Small intestine (tissue), 7 donors: ENCODE data around the gene SLC16A3. TPM values are rescaled to one million over a fixed set of nuclear protein-coding genes. Genes with fewer than 3 reads are reported as not detected.

Source experiments
- DNase-seq, 2 donors: peaks; one replicate each; pipeline versions ENCODE4 v3.0.0 to v3.0.0-alpha.2; 2013
- FAIRE-seq: peaks from 2 replicates; lab custom pipeline; 2012; peaks lifted over from hg19 to GRCh38; lab: Jason Lieb, UNC
- H3K27ac ChIP-seq, 3 donors: one replicate each; pipeline ENCODE4 v1.5.1; 2013; ENCODE audit warnings: low read length in 2 of 3, mild to moderate bottlenecking in 2 of 3, control low read depth in 1 of 3, inconsistent platforms in 1 of 3, low read depth in 1 of 3, moderate library complexity in 1 of 3
- H3K27me3 ChIP-seq, 3 donors: one replicate each; pipeline ENCODE4 v1.6.1; 2013; ENCODE audit warnings: low read length in 3 of 3, inconsistent platforms in 1 of 3; ENCODE audit not compliant: control insufficient read depth in 3 of 3, insufficient read depth in 3 of 3
- H3K36me3 ChIP-seq, 3 donors: one replicate each; pipeline ENCODE4 v1.6.1; 2013; ENCODE audit warnings: low read length in 3 of 3, inconsistent platforms in 1 of 3, low read depth in 1 of 3, mild to moderate bottlenecking in 1 of 3, moderate library complexity in 1 of 3; ENCODE audit not compliant: control insufficient read depth in 3 of 3, insufficient read depth in 2 of 3
- H3K4me1 ChIP-seq, 3 donors: one replicate each; pipeline ENCODE4 v1.6.1; 2013; ENCODE audit warnings: low read length in 2 of 3, inconsistent platforms in 1 of 3, low read depth in 1 of 3, mild to moderate bottlenecking in 1 of 3, moderate library complexity in 1 of 3; ENCODE audit not compliant: control insufficient read depth in 3 of 3, insufficient read depth in 2 of 3
- H3K4me3 ChIP-seq, 3 donors: one replicate each; pipeline ENCODE4 v1.5.1; 2013; ENCODE audit warnings: low read length in 3 of 3, control low read depth in 1 of 3, inconsistent platforms in 1 of 3, low read depth in 1 of 3, mild to moderate bottlenecking in 1 of 3, moderate library complexity in 1 of 3
- H3K9me3 ChIP-seq, 2 donors: one replicate each; pipeline ENCODE4 v1.6.1; 2013; ENCODE audit warnings: low read depth in 1 of 2, low read length in 1 of 2; ENCODE audit not compliant: control insufficient read depth in 2 of 2, insufficient read depth in 1 of 2
- WGBS, 3 donors: extraction: QIAGEN DNeasy Blood & Tissue Kit; methylation state at CpG; one replicate each; pipeline ENCODE4 v1.1.7; 2013; 5-methylcytosine and 5-hydroxymethylcytosine counted together
- polyA plus RNA-seq, 4 donors: library from polyadenylated mRNA; stranded (reverse) in 3 of 4; unstranded in 1 of 4; fragments of 200-250 nt in 3 of 4; fragments of 120-200 nt in 1 of 4; gene quantifications; one replicate each; pipeline versions ENCODE4 v1.2.1 to v1.2.3, GENCODE V29; 2013
- donor health status: healthy with polysubstance abuse.
- donor health status: control.
- donor health status: control.
- donor health status: Bipolar disorder and iron deficiency.
- donor health status: healthy.

SLC16A3 gene
- polyA plus RNA-seq, 4 donors: 5.4 to 33.2 (median 14.5) TPM

DNA sequence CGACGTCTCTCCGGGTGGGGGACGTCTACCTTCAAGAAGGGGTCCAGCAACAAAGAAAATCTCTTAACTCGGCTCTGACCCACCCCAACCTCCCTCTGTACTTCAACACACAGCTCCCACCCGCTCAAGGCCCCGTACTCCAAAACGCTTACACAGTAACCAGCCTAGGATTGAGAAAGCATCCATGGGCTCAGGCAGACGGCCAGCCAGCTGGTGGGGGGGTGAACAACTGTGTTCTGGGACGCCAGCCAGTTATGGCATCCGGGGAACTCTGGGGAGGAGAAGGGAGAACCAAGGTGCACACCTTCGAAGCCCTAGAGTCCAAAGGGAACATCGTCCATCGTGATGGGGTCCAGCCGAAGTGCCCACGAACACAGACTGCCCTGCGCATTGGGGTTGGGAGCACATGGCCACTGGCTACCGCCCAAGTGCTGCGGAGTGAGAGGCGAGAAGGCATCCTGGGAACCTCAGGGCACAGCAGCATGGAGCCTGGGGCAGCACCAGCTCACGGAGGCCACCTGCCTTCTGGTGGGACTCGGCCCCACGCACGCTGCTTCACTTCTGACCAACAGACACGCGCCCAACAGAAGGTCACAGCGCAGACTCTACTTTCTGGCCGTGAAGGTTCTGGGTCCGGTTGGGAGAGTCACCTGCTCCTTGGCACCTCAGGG, 14.3 kb downstream of the SLC16A3 start:
- WGBS, 3 donors: 60 to 65% (median 64%) methylated on average over 29 of the region's 29 CpGs
- no peaks in the 10 kb centered on the region for H3K27me3 ChIP-seq
- FAIRE-seq (no peak), DNase-seq (peak in 1 of 2 donors; percentile 21)
- H3K4me1 ChIP-seq: peaks cover 2 to 30% (median 4%) of the 10 kb centered on the region in 3 donors
- peaks cover 10 to 99% (median 33%) of the 10 kb centered on the region in 3 donors for H3K36me3 ChIP-seq
- peak overlapping the region in 1 of 3 donors; percentile 73 for H3K27ac ChIP-seq
- no peak overlapping the region for H3K4me3 ChIP-seq
- H3K9me3 ChIP-seq: no peaks in the 10 kb centered on the region

GRCh38 chr17:82243648-82244412, 15.0 kb downstream of the SLC16A3 start:
- H3K36me3 ChIP-seq: peaks cover 10 to 99% (median 40%) of the 10 kb centered on the region in 3 donors
- no peaks in the 10 kb centered on the region for H3K27me3 ChIP-seq
- DNase-seq (no peak), FAIRE-seq (no peak)
- H3K4me3 ChIP-seq: no peak overlapping the region
- no peaks in the 10 kb centered on the region for H3K9me3 ChIP-seq
- WGBS, 3 donors: 87 to 90% (median 88%) methylated on average over 19 of the region's 19 CpGs
- H3K4me1 ChIP-seq: peaks cover 2 to 24% (median 4%) of the 10 kb centered on the region in 3 donors
- no peak overlapping the region for H3K27ac ChIP-seq

DNA sequence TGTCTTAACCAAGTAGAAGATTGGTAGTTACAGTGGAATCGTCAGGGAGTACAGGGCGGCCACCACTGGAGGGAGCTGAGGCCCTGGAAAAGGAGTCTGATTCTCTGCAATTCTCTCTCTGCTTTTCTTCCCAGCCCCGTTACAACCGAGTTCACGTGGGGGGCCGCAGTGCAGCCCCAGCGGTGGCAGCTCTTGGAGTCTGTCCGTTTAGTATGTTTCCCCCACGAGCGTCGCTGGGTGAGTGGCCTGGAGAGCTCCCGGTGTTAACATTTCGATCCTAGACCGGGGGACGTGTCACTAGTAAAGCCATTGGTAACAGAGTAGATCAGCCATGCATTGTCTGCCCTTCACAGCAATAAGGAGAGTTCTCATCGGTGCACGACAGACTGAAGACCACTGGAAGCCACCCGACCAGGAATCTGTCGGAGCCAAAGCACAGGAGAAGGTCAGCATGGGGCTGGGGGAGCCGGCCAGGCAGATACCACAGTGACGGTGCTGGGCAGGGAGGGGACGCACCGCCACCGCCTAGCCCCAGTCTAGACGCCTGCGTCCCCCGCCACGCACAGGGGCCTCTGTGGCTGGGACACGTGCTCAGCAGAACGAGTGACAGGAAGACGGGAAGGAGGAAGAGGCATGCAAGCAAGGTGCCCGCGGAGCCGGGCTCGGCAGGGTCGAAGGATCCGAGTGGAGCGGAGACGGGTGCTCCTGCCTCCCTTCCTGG, 15.7 kb downstream of the SLC16A3 start:
- DNase-seq (no peak), FAIRE-seq (no peak)
- no peaks in the 10 kb centered on the region for H3K9me3 ChIP-seq
- H3K4me1 ChIP-seq: peaks cover 0 to 24% (median 4%) of the 10 kb centered on the region in 3 donors
- peaks cover 10 to 99% (median 46%) of the 10 kb centered on the region in 3 donors for H3K36me3 ChIP-seq
- no peaks in the 10 kb centered on the region for H3K27me3 ChIP-seq
- 85 to 88% (median 86%) methylated on average over 35 to 39 of the region's 39 CpGs for WGBS, 3 donors
- no peak overlapping the region for H3K4me3 ChIP-seq
- no peak overlapping the region for H3K27ac ChIP-seq

- DNase-seq (no peak), FAIRE-seq (no peak)
- Histone ChIP-seq H3K4me3 (no peak overlapping the region), H3K36me3 (peaks cover 17 to 99% (median 52%) of the 10 kb centered on the region in 3 donors), H3K27me3 (no peaks in the 10 kb centered on the region), H3K27ac (peak overlapping the region in 1 of 3 donors; percentile 6), H3K9me3 (no peaks in the 10 kb centered on the region), H3K4me1 (peaks cover 0 to 20% (median 4%) of the 10 kb centered on the region in 3 donors)
- 89 to 91% (median 90%) methylated on average over 47 of the region's 47 CpGs for WGBS, 3 donors
Measured at GRCh38 chr17:82245134-82246039, 16.5 kb downstream of the SLC16A3 start.

GRCh38 chr17:82246040-82246364, 17.2 kb downstream of the SLC16A3 start:
- Histone ChIP-seq H3K4me1 (peaks cover 0 to 20% (median 4%) of the 10 kb centered on the region in 3 donors), H3K9me3 (no peaks in the 10 kb centered on the region), H3K27ac (peak overlapping the region in 1 of 3 donors; percentile 61), H3K36me3 (peaks cover 22 to 99% (median 55%) of the 10 kb centered on the region in 3 donors), H3K4me3 (no peak overlapping the region), H3K27me3 (no peaks in the 10 kb centered on the region)
- no peak for DNase-seq
- FAIRE-seq: no peak
- 92 to 95% (median 93%) methylated on average over 5 of the region's 5 CpGs for WGBS, 3 donors

GRCh38 chr17:82246365-82247181, 17.7 kb downstream of the SLC16A3 start:
- Histone ChIP-seq H3K9me3 (no peaks in the 10 kb centered on the region), H3K27me3 (no peaks in the 10 kb centered on the region), H3K4me3 (no peak overlapping the region), H3K27ac (peak overlapping the region in 2 of 3 donors; percentile 25 to 61), H3K4me1 (peaks cover 0 to 14% (median 4%) of the 10 kb centered on the region in 3 donors), H3K36me3 (peaks cover 28 to 99% (median 60%) of the 10 kb centered on the region in 3 donors)
- FAIRE-seq (no peak), DNase-seq (no peak)
- WGBS, 3 donors: 57 to 70% (median 61%) methylated on average over 26 to 27 of the region's 27 CpGs

DNA sequence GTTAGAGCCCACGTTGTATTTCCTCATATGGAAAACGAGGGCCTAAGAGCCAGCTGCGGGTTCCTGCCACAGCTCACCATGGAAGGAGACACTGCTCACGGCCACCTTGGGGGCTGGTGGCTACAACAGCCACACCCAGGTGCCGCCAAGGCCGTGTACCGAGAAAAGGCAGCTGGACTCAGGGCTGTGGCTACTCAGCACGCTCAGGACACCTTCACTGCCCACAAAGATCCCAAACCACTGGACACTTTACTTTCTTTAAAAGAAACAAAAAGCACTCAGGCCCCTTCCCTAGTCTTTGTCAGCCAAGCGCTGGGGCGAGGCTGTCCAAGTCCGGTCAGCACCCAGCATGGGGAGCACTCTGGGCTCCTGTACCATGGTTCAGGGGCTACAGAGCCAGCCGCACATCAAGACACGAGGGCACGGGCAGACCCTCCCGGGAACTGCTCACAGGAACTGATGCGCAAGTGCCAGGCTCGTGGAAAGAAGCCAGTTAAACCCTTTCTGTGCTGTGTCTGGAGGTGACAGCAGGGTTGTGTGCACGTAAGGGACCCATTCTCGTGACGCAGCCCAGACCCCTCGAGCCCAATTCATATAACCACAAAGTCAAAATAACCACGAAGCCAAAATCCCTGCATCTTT, 18.5 kb downstream of the SLC16A3 start:
- FAIRE-seq: no peak

More for the DNA sequence above, 18.5 kb downstream of the SLC16A3 start:
- Histone ChIP-seq H3K4me1 (peaks cover 0 to 8% (median 4%) of the 10 kb centered on the region in 3 donors), H3K27me3 (no peaks in the 10 kb centered on the region), H3K27ac (peak overlapping the region in 2 of 3 donors; percentile 25 to 61), H3K36me3 (peaks cover 35 to 100% (median 66%) of the 10 kb centered on the region in 3 donors), H3K4me3 (no peak overlapping the region), H3K9me3 (no peaks in the 10 kb centered on the region)
- DNase-seq: no peak
- WGBS, 3 donors: 68 to 72% (median 70%) methylated on average over 22 of the region's 22 CpGs
